IMR-90 (cell line): ENCODE results near the gene HOXA10. TPM values are rescaled to one million over a fixed set of nuclear protein-coding genes. Genes with fewer than 3 reads are reported as not detected.

Experiments
- ATAC-seq: fragments of 200-7000 bp; cut with Tn5 transposase; 2 replicates; pipeline ENCODE4 v1.9.1; 2020; ENCODE audit warnings: low read depth, mild to moderate bottlenecking, moderate library complexity
- BruUV-seq: library from RNA; stranded (reverse); fragments of 400-500 nt; replicated peaks from 2 replicates; lab custom pipeline; 2021; lab: Mats Ljungman, UMichigan
- CTCF ChIA-PET: fragments of 300-600 bp; formaldehyde crosslinking; extraction: SDS; loops from one replicate; lab custom pipeline; 2021; ENCODE audit warnings: antibody characterized with exemption; lab: Yijun Ruan, JAX
- POLR2A ChIA-PET: fragments of 300-600 bp; sonication (Branson Sonifier 250); formaldehyde crosslinking; loops from one replicate; lab custom pipeline; 2022; ENCODE audit warnings: antibody characterized with exemption; ENCODE audit not compliant: unreplicated experiment; lab: Charles Lee
- DNase-seq: peaks from one replicate; pipeline ENCODE4 v3.0.0; 2013
- H2AFZ ChIP-seq: replicated peaks from 2 replicates; pipeline ENCODE3; 2013; ENCODE audit warnings: low read length, mild to moderate bottlenecking; ENCODE audit not compliant: poor library complexity
- H2AK5ac ChIP-seq: 2 replicates; pipeline ENCODE4 v1.6.1; 2013; ENCODE audit warnings: low read depth, low read length, inconsistent platforms
- H2AK9ac ChIP-seq: replicated peaks from 2 replicates; pipeline ENCODE3; 2013; ENCODE audit warnings: mild to moderate bottlenecking, low read depth, low read length, moderate library complexity; ENCODE audit not compliant: poor library complexity
- H2BK120ac ChIP-seq: 2 replicates; pipeline ENCODE4 v1.6.1; 2013; ENCODE audit warnings: low read depth, low read length, inconsistent platforms
- H2BK15ac ChIP-seq: 3 replicates; pipeline ENCODE4 v1.6.1; 2013; ENCODE audit warnings: low read depth, low read length, inconsistent platforms
- H2BK20ac ChIP-seq: 2 replicates; pipeline ENCODE4 v1.6.1; 2013; ENCODE audit warnings: low read depth, mild to moderate bottlenecking, inconsistent platforms, low read length, moderate library complexity
- H2BK5ac ChIP-seq: 2 replicates; pipeline ENCODE4 v1.6.1; 2013; ENCODE audit warnings: mild to moderate bottlenecking, low read depth, low read length, inconsistent platforms; ENCODE audit not compliant: poor library complexity, severe bottlenecking
- H3K14ac ChIP-seq: replicated peaks from 2 replicates; pipeline ENCODE4 v1.6.1; 2013; ENCODE audit warnings: low read depth, low read length, inconsistent platforms
- H3K18ac ChIP-seq: 2 replicates; pipeline ENCODE4 v1.6.1; 2013; ENCODE audit warnings: low read depth, low read length, control low read depth
- H3K23ac ChIP-seq: 2 replicates; pipeline ENCODE4 v1.6.1; 2013; ENCODE audit warnings: low read depth, low read length, inconsistent platforms
- H3K27ac ChIP-seq: 2 replicates; pipeline ENCODE4 v1.5.1; 2013; ENCODE audit warnings: mild to moderate bottlenecking, control low read depth, low read length; ENCODE audit not compliant: insufficient read depth
- H3K27me3 ChIP-seq: 2 replicates; pipeline ENCODE4 v1.6.1; 2013; ENCODE audit warnings: low read length; ENCODE audit not compliant: control insufficient read depth, insufficient read depth
- H3K36me3 ChIP-seq: 2 replicates; pipeline ENCODE4 v1.6.1; 2013; ENCODE audit warnings: low read length, mixed read lengths; ENCODE audit not compliant: control insufficient read depth, insufficient read depth
- H3K4ac ChIP-seq: 2 replicates; pipeline ENCODE4 v1.6.1; 2013; ENCODE audit warnings: low read depth, low read length, inconsistent platforms
- H3K4me1 ChIP-seq: 2 replicates; pipeline ENCODE4 v1.6.1; 2013; ENCODE audit warnings: low read length, mixed read lengths; ENCODE audit not compliant: control insufficient read depth, insufficient read depth
- H3K4me2 ChIP-seq: 2 replicates; pipeline ENCODE4 v1.6.1; 2013; ENCODE audit warnings: low read depth, mild to moderate bottlenecking, control low read depth, low read length, moderate library complexity
- H3K4me3 ChIP-seq: 2 replicates; pipeline ENCODE4 v1.5.1; 2013; ENCODE audit warnings: low read depth, mild to moderate bottlenecking, control low read depth, low read length, moderate library complexity; ENCODE audit not compliant: insufficient read depth
- H3K56ac ChIP-seq: 2 replicates; pipeline ENCODE4 v1.6.1; 2013; ENCODE audit warnings: low read length, inconsistent platforms; ENCODE audit not compliant: insufficient read depth; ENCODE audit errors: extremely low read depth
- H3K79me1 ChIP-seq, 2 experiments: 2 replicates each; pipeline ENCODE4 v1.6.1; 2013; ENCODE audit warnings: low read length in 2 of 2, inconsistent platforms in 1 of 2, low read depth in 1 of 2
- H3K9ac ChIP-seq: 2 replicates; pipeline ENCODE4 v1.6.1; 2013; ENCODE audit warnings: low read depth, low read length, control low read depth
- H3K9me1 ChIP-seq: 2 replicates; pipeline ENCODE4 v1.6.1; 2013; ENCODE audit warnings: low read length, inconsistent platforms; ENCODE audit not compliant: insufficient read depth
- H3K9me3 ChIP-seq: 2 replicates; pipeline ENCODE4 v1.6.1; 2013; ENCODE audit warnings: low read length; ENCODE audit not compliant: control insufficient read depth, insufficient read depth
- H4K20me1 ChIP-seq: 2 replicates; pipeline ENCODE4 v1.6.1; 2013; ENCODE audit warnings: low read length, inconsistent platforms; ENCODE audit not compliant: insufficient read depth
- H4K5ac ChIP-seq: 2 replicates; pipeline ENCODE4 v1.6.1; 2013; ENCODE audit warnings: mild to moderate bottlenecking, low read depth, low read length, control low read depth
- H4K8ac ChIP-seq, 2 experiments: 2 replicates each; pipeline ENCODE4 v1.6.1; 2013; ENCODE audit warnings: low read depth in 2 of 2, low read length in 2 of 2, control low read depth in 1 of 2, inconsistent platforms in 1 of 2
- H4K91ac ChIP-seq: 2 replicates; pipeline ENCODE4 v1.6.1; 2013; ENCODE audit warnings: low read depth, low read length, inconsistent platforms; ENCODE audit not compliant: insufficient read depth
- CEBPB ChIP-seq: IDR thresholded peaks from 2 replicates; pipeline ENCODE4 v1.6.1; 2012; ENCODE audit warnings: low read depth, low read length, improper control_type of control experiment
- FOS ChIP-seq: fragments of 150-350 bp; IDR thresholded peaks from 2 replicates; pipeline ENCODE4 v1.6.1; 2016; ENCODE audit warnings: low read depth, low read length
- MAZ ChIP-seq: IDR thresholded peaks from 2 replicates; pipeline ENCODE4 v1.6.1; 2012; ENCODE audit warnings: low read depth, mild to moderate bottlenecking, low read length, improper control_type of control experiment, moderate library complexity, borderline replicate concordance
- POLR2A ChIP-seq: IDR thresholded peaks from 2 replicates; pipeline ENCODE4 v1.6.1; 2012; ENCODE audit warnings: mild to moderate bottlenecking, low read depth, low read length
- RAD21 ChIP-seq: IDR thresholded peaks from 2 replicates; pipeline ENCODE4 v1.6.1; 2012; ENCODE audit warnings: low read length, improper control_type of control experiment
- RFX5 ChIP-seq: IDR thresholded peaks from 2 replicates; pipeline ENCODE4 v1.8.0; 2012; ENCODE audit warnings: low read depth, mild to moderate bottlenecking, low read length, moderate library complexity
- WGBS, 2 experiments: methylation state at CpG; one replicate each; pipeline versions ENCODE4 v1.1.5 to v1.1.7; 2013; ENCODE audit warnings: missing lambda C conversion rate in 2 of 2; ENCODE audit not compliant: insufficient read length in 1 of 2; ENCODE audit errors: extremely low coverage in 2 of 2; 5-methylcytosine and 5-hydroxymethylcytosine counted together
- dilution Hi-C: fragments of 300-500 bp; cut with HindIII; formaldehyde crosslinking; loops from one replicate; pipeline ENCODE4 v1.14.3; 2018; ENCODE audit warnings: low sequenced_read_pairs; ENCODE audit not compliant: unreplicated experiment
- in situ Hi-C: fragments of 300-500 bp; cut with MboI; formaldehyde crosslinking; loops from 3 replicates; pipeline ENCODE4 v1.14.3; 2019; ENCODE audit warnings: low sequenced_read_pairs, inconsistent platforms, mixed read lengths
- intact Hi-C: fragments of 100-400 bp; cut with micrococcal nuclease; formaldehyde crosslinking; loops from 2 replicates; pipeline ENCODE4 v1.10.0; 2022
- polyA plus RNA-seq, 3 experiments: library from polyadenylated mRNA; depleted of rRNA; stranded (reverse); fragments of >200 nt; gene quantifications; 2 replicates each; pipeline ENCODE4 v1.2.3, GENCODE V29; 2012; ENCODE audit warnings: low replicate concordance in 1 of 3
- total RNA-seq: library from RNA; depleted of rRNA; stranded (reverse); fragments of >200 nt; gene quantifications from 2 replicates; pipeline ENCODE4 v1.2.3, GENCODE V29; 2012
- TF ChIP-seq, protein P1 (sequence below): fragments of 150-350 bp; IDR thresholded peaks from 2 replicates; pipeline ENCODE4 v1.6.1; 2016; ENCODE audit warnings: low read depth, mild to moderate bottlenecking, low read length, moderate library complexity, borderline replicate concordance

Gene HOXA10
- total and polyA plus RNA-seq, 2 of the 4 experiments (the other 2 are of a cell fraction): 0.10 to 0.18 TPM

DNA sequence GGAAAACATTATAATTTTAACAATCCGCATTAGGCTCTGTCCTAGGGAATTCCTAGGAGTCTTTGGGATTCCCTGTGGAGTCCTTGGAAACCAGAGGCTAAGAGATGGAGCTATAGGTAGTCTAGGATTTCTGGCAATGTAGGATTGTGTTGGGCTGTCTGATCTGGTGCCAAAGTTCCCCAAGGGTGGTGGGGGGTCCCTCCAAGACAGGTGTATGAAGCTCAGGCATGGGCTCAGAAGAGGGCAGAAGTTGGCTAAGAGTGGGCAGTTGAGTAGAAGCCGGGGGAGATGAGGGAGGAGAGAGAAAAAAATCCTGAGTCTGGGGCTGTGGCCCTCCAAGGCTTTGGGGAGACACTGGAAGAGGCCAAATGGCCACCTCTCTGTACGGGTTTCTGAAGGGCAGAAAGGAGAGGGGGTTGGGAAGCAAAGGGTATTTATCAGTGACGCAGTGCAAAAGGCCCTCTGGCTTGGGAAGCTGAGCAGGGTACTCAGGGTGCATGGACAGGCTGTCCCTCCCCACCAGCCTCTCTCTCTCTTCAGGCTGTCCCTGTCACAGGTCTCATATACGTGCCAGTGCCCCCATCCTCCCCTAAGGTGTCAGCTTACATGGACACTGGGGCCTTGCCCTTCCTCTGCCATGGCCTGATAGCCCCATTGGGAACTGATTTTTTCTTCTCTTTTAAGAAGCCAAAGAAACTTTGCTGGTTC, 27.5 kb downstream of the HOXA10 start:
- H3K14ac ChIP-seq: peak overlapping the region; percentile 12; the same call in 1 of the 2 replicates
- H3K9ac ChIP-seq: peak overlapping the region; percentile 75
- H2AK5ac ChIP-seq: peak overlapping the region; percentile 79
- H3K4ac ChIP-seq: peak overlapping the region; percentile 84
- BruUV-seq: no TSS peak
- no peaks in the 10 kb centered on the region for H3K9me3 ChIP-seq
- WGBS, 2 experiments: 17% methylated on average over 2 of the region's 5 CpGs; no CpG with 5 or more reads in 1 of the 2 experiments
- peak overlapping the region; percentile 84 for H3K4me2 ChIP-seq
- peak overlapping the region; percentile 90 for H2AFZ ChIP-seq
- dilution Hi-C loops: no loop called here
- no peaks in the 10 kb centered on the region for H4K20me1 ChIP-seq
- peak overlapping the region; percentile 84 for H4K91ac ChIP-seq
- no peak for TF ChIP-seq RAD21
- no peak for TF ChIP-seq RFX5
- TF ChIP-seq CEBPB: no peak
- no peak for TF ChIP-seq FOS
- TF ChIP-seq MAZ: no peak
- TF ChIP-seq POLR2A: no peak
- TF ChIP-seq, protein P1, sequence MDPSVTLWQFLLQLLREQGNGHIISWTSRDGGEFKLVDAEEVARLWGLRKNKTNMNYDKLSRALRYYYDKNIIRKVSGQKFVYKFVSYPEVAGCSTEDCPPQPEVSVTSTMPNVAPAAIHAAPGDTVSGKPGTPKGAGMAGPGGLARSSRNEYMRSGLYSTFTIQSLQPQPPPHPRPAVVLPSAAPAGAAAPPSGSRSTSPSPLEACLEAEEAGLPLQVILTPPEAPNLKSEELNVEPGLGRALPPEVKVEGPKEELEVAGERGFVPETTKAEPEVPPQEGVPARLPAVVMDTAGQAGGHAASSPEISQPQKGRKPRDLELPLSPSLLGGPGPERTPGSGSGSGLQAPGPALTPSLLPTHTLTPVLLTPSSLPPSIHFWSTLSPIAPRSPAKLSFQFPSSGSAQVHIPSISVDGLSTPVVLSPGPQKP: no peak
- H3K56ac ChIP-seq: no peak overlapping the region
- POLR2A ChIA-PET: no interaction called here
- no peak overlapping the region for H2BK20ac ChIP-seq
- peak overlapping the region; percentile 47; the same call in 1 of the 2 replicates for H3K23ac ChIP-seq
- peak overlapping the region; percentile 57 for H2BK5ac ChIP-seq
- peak overlapping the region; percentile 23; the same call in 2 of the 3 replicates for H2BK15ac ChIP-seq
- peak overlapping the region; percentile 70 to 84 for H4K8ac ChIP-seq
- intact Hi-C loops: loop anchor here (5.0 kb wide), 1 partner anchor 1054 kb away; no protein-coding TSS in a partner anchor
- H3K36me3 ChIP-seq: peaks cover 2% of the 10 kb centered on the region
- no peak overlapping the region; the same call in 1 of the 2 replicates for H3K4me3 ChIP-seq
- CTCF ChIA-PET: interaction anchor here (1.0 kb wide), 1 partner anchor 14 kb away, joined by 4 read pairs; no protein-coding TSS in a partner anchor
- peak overlapping the region; percentile 55; the same call in 1 of the 2 replicates for H3K18ac ChIP-seq
- no peaks in the 10 kb centered on the region for H3K27me3 ChIP-seq
- peak overlapping the region; percentile 23 for H2BK120ac ChIP-seq
- H3K27ac ChIP-seq: peak overlapping the region; percentile 89
- H3K9me1 ChIP-seq: no peaks in the 10 kb centered on the region
- peak overlapping the region; percentile 78 for H4K5ac ChIP-seq
- peaks cover 13% of the 10 kb centered on the region for H3K4me1 ChIP-seq
- H2AK9ac ChIP-seq: peak overlapping the region; percentile 2
- in situ Hi-C loops: loop anchor here (10.0 kb wide), 1 partner anchor 952 kb away; no protein-coding TSS in a partner anchor
- peaks cover 9 to 27% of the 10 kb centered on the region in 2 experiments; a peak in 3 of 4 replicates for H3K79me1 ChIP-seq
- DNase-seq (no peak), ATAC-seq (no peak)
